GM18907 (cell line): ENCODE data around the gene TNFRSF6B.

Experiments used
- ATAC-seq: cut with Tn5 transposase; IDR thresholded peaks from one replicate; pipeline ENCODE4 v1.9.1; 2021; ENCODE audit warnings: mild to moderate bottlenecking, moderate library complexity; ENCODE audit not compliant: unreplicated experiment

The TNFRSF6B gene

GRCh38 chr20:63745424-63745805 lies 49.0 kb downstream of the TNFRSF6B start:
- ATAC-seq, result no peak

- no peak for ATAC-seq
Measured at GRCh38 chr20:63745961-63746731, 49.7 kb downstream of the TNFRSF6B start.

GRCh38 chr20:63746751-63747315 lies 50.4 kb downstream of the TNFRSF6B start:
- no peak for ATAC-seq

GRCh38 chr20:63747622-63748069 lies 51.2 kb downstream of the TNFRSF6B start:
- no peak for ATAC-seq
